Frontal cortex (tissue), 4 donors: Measurements from ENCODE around the gene OCEL1. TPM values are rescaled to one million over a fixed set of nuclear protein-coding genes. Genes with fewer than 3 reads are reported as not detected.
"Not testable (repeated sequence)": the region's sequence is repeated elsewhere in the genome, so short reads cannot be mapped to it uniquely, and the experiment has no call there.

ENCODE experiments used
- DNase-seq, 2 donors: peaks; one replicate each; pipeline ENCODE4 v3.0.0; 2012; ENCODE audit warnings: low spot score in 2 of 2
- FAIRE-seq: peaks from 2 replicates; lab custom pipeline; 2012; peaks lifted over from hg19 to GRCh38; lab: Jason Lieb, UNC
- total RNA-seq: library from RNA; depleted of rRNA; stranded (reverse); fragments of >200 nt; gene quantifications from one replicate; pipeline ENCODE4 v1.2.3, GENCODE V29; 2014
- donor health status: control.
- donor health status: control.
- donor health status: control.

Gene OCEL1
- 0.82 TPM for total RNA-seq

- DNase-seq (peak; percentile 95 to 96), FAIRE-seq (peak; percentile 58)
Observed at GRCh38 chr19:17226002-17226933, at the start of gene OCEL1. Gene OCEL1, plus strand, starts transcription at chr19:17226226. Its CDS starts 22 bp downstream, at chr19:17226248.

GRCh38 chr19:17178291-17178690, 47.7 kb upstream of the OCEL1 start:
- no peak for FAIRE-seq
- DNase-seq: no peak

- DNase-seq: no peak
- FAIRE-seq: no peak
Observed at GRCh38 chr19:17180997-17181702, 44.9 kb upstream of the OCEL1 start.

GRCh38 chr19:17183271-17183761, 42.7 kb upstream of the OCEL1 start:
- DNase-seq (no peak), FAIRE-seq (no peak)

GRCh38 chr19:17183858-17184321, 42.1 kb upstream of the OCEL1 start:
- DNase-seq: no peak
- no peak for FAIRE-seq

- FAIRE-seq (no peak), DNase-seq (no peak)
Observed at GRCh38 chr19:17184371-17184841, 41.6 kb upstream of the OCEL1 start.

- DNase-seq (no peak), FAIRE-seq (no peak)
Observed at GRCh38 chr19:17185590-17185989, 40.4 kb upstream of the OCEL1 start.

- not testable (repeated sequence) for DNase-seq, FAIRE-seq
Observed at GRCh38 chr19:17191736-17192135, 34.3 kb upstream of the OCEL1 start.

GRCh38 chr19:17192751-17193150, 33.3 kb upstream of the OCEL1 start:
- no peak for FAIRE-seq

GRCh38 chr19:17194608-17195007, 31.4 kb upstream of the OCEL1 start:
- no peak for DNase-seq
- FAIRE-seq: no peak

More at GRCh38 chr19:17192751-17193150, 33.3 kb upstream of the OCEL1 start:
- no peak for DNase-seq

GRCh38 chr19:17195106-17195505, 30.9 kb upstream of the OCEL1 start:
- no peak for DNase-seq
- no peak for FAIRE-seq

GRCh38 chr19:17196610-17197009, 29.4 kb upstream of the OCEL1 start:
- FAIRE-seq: no peak
- no peak for DNase-seq

- DNase-seq (no peak), FAIRE-seq (no peak)
Observed at GRCh38 chr19:17197666-17198065, 28.4 kb upstream of the OCEL1 start.

GRCh38 chr19:17200408-17201079, 25.5 kb upstream of the OCEL1 start:
- DNase-seq (no peak), FAIRE-seq (no peak)

GRCh38 chr19:17202249-17202648, 23.8 kb upstream of the OCEL1 start:
- FAIRE-seq: no peak
- DNase-seq: no peak

GRCh38 chr19:17202713-17203112, 23.3 kb upstream of the OCEL1 start:
- DNase-seq (no peak), FAIRE-seq (no peak)

- DNase-seq (peak in 1 of 2 donors; percentile 75), FAIRE-seq (no peak)
Observed at GRCh38 chr19:17205237-17206140, 20.5 kb upstream of the OCEL1 start.

- DNase-seq (no peak), FAIRE-seq (no peak)
Observed at GRCh38 chr19:17206736-17207581, 19.1 kb upstream of the OCEL1 start.
